NCI-H1436 treated with DMSO at 0.1 percent for 48 hours (cell line): ENCODE results near the gene CD99.
"Not testable (repeated sequence)": the region's sequence is repeated elsewhere in the genome, so short reads cannot be mapped to it uniquely, and the experiment has no call there.

ENCODE experiments used
- DNase-seq: peaks from one replicate; lab custom pipeline; 2025; lab: John Stamatoyannopoulos, UW

CD99 gene

DNA sequence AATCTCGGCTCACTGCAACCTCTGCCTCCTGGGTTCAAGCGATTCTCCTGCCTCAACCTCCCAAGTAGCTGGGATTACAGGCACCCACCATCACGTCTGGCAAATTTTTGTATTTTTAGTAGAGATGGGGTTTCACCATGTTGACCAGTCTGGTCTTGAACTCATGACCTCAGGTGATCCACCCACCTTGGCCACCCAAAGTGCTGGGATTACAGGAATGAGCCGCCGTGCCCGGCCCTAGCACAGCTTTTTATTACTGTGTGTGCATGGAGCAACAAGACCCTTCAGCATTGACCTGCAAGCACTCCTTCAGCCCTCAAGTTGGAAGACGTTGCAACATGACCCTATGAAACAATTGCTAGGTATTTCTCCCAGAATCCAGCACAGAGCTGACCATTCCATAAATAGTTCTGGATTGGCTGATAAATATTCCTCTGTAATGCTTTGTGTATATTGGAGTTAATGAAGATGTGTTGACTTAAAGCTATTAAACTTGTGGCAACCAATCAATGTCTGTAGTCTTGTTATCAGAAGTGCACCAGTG, 15.4 kb upstream of the CD99 start:
- DNase-seq: not testable (repeated sequence)

DNA sequence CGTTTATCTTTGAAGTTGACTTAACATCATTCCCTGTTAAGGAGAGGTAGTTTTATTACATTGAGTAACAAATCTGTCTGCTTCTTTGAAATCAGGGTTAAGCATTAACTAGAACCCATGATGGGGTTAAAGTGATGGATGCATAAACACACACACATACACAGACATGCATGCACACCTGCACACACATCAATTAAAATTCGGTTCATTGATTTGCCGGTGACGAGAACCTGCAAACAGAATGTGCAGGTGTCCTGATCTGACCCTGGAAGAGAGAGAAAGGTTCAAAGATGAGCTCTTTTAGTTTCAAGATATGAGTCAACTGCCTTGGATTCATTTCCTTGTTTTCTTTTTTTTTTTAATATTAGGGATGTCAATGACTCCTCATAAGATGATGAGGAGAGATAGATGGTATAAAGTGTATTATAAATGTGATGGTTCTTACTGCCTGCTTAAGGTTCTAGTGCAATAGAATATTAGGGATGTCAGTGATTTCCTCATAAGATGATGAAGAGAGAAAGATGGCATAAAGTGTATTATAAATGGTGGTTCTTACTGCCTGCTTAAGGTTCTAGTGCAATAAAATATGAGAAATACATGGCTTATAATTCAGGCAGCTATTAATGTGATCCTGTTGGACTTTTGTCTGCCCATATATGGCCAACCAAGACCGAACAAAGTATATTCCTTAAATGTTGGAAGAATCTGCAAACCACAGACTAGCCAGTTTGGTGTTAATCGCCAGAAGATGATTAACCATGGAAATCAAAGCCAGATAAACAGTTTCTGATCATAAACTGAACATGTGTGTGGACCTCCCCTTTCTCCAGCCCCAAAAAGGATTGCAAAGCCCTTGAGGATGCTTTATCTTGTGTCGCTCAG, 14.1 kb upstream of the CD99 start:
- no peak for DNase-seq

DNA sequence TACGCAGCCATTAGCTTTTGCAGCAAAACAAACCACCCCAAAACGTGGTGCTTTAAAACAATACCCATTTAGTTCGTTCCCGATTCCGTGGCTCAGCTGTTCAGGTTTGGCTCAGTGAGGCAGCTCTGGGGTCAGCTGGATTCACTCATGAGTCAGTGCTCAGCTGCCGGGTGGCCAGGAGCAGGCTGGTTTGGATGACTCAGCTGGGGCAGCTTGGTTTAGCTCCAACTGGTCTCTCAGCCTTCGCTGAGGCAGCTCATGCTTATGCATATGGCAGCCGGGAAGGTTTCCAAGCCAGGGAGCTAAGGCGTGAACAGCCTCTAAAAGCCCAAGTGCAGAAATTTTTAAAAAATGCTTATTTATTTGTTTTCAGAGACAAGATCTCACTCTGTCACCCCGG, 13.3 kb upstream of the CD99 start:
- DNase-seq: no peak

- no peak for DNase-seq
Measured at GRCh38 chrX:2678583-2678982, 12.5 kb upstream of the CD99 start.

DNA sequence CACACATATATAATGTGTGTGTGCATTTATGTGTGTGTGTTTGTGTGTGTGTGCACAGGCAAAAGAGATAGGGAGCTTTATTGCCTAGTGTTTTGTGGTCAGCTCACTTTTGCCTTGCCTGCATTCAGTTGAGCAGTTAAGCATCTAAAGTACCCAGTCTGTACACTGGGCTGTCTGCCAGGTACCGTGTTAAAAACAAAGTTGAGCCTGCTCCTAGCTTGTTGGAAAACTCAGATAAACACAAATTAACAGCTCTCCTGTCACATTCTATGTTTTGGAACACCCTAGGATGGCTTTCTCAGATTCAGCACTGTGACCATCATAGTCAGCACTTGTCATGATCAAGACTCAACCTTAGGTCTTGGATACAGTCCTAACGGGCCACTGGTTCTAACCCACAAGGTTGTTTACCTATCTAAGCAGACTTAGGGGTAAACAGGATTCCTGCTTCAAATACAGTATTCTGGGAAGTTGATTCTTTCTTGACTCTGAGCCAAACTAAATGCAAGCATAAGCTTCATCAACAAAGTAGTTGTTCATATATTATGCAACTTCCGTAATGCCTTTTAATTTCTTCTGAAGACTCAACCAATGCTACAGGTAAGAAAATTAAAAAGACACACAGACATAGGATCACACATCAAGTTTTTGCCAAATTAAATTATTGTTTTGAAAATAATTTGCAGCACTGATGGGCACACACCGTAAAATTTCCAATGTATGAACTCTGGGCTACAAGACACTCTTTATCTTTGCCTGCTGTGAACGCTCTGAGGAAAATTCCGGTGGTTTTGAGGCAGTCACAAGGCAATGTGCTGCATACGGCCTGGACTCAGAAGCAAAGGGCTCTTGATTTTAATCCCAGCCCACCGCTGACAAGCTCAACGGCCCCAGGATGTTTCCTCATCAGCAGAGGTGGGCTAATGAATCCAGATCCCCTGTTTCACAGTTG, 11.3 kb upstream of the CD99 start:
- DNase-seq: no peak

DNA sequence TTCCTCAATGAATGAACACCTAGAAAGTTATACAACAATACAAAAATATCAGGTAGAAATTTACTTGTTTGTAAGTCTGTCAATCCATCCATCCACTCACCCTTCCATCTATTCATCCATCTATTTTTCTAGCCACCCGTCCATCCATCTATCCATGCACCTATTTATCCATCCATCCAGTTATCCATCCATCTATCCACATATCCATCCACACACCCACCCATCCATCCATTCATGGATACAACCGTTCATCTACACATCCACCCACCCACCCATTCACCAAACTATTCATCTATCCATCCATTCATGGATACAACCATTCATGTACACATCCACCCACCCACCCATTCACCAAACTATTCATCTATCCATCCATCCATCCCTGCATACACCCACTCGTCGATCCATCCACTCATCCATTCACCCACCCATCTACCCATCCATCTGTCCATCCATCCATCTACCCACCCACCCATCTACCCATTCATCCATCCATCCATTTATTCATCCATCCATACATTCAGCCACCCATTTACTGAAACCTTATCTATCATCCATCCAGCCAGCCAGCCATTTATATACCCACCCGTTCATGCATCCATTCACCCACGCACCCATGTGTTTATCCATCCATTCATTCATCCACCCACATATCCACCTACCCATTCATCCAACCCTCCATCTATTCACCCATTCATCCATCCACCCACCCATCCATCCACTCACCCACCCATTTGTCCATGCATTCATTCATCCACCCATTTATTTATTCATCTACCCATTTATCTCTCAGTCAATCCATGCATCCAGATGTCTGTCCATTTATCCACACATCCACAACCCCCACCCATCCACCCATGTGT, 10.4 kb upstream of the CD99 start:
- no peak for DNase-seq

GRCh38 chrX:2682565-2683177, 8.4 kb upstream of the CD99 start:
- DNase-seq: no peak

DNA sequence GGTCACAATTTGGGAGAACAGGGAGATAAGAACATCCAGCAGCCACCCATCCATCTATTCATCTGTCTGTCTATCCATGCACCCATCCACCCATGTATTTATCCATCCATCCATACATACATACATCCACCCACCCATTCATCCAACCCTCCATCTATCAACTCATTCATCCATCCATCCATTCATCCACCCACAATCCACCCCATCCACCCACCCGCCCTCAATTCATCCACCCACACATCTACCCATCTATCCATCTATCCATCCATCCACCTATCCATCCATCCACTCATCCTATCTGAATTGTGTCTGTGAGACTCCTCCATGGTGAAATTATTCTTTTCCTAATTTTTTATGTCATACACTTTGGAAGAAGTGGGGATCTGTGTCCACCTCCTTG, 6.8 kb upstream of the CD99 start:
- no peak for DNase-seq

DNA sequence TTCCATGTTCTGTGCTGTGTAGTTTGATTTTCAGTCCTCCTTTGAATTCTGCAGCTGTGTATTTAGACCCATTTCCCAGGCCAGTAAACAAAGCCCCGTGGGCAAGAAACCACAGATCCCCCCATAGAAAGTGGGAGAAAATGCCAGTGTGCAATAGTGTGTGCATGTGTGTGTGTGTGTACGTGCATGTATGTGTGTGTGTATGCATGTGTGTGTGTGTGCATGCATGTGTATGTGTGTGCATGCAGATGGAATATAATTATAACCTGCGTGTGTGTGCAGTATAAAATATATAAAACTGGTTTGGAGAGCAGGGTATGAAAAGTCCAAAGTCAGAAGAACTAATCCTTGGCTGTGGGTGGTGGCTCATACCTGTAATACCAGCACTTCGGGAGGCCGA, 5.2 kb upstream of the CD99 start:
- no peak for DNase-seq

GRCh38 chrX:2689773-2690666, 1.1 kb upstream of the CD99 start:
- no peak for DNase-seq

DNA sequence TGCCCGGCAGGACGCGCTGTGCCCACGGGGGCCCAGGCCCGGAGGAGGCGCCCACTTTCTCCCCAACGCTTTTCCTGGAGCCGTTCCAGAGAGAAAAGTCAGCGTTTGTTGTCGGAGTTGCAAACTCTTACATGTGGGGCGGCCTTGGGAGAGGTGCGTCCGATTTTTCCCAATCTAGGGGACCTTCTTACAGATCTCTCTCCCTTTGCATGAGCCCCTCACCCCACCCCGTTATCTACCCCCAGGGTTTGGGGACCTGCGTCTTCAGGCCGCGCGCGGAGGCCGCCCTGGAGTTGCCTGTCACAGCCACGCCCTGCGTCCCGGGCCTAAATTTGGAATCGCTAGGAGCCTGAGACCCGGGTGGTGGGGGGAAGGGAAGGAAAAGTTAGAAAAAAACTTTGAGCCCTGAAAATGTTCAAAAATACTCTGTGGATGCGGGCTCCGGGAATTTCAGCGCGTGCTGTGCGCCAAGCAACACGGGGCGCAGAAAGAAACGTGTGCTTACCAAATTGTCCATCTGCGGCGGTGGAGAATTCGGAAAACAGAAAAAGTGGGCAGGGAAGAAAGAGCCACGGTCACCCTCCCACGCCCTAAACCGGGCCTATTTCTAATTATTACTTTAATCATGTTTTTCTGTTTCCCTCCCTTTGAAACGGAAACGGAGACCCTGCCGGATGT, 587 bp downstream of the CD99 start:
- no peak for DNase-seq

GRCh38 chrX:2692221-2693112, 1.4 kb downstream of the CD99 start:
- DNase-seq: no peak

DNA sequence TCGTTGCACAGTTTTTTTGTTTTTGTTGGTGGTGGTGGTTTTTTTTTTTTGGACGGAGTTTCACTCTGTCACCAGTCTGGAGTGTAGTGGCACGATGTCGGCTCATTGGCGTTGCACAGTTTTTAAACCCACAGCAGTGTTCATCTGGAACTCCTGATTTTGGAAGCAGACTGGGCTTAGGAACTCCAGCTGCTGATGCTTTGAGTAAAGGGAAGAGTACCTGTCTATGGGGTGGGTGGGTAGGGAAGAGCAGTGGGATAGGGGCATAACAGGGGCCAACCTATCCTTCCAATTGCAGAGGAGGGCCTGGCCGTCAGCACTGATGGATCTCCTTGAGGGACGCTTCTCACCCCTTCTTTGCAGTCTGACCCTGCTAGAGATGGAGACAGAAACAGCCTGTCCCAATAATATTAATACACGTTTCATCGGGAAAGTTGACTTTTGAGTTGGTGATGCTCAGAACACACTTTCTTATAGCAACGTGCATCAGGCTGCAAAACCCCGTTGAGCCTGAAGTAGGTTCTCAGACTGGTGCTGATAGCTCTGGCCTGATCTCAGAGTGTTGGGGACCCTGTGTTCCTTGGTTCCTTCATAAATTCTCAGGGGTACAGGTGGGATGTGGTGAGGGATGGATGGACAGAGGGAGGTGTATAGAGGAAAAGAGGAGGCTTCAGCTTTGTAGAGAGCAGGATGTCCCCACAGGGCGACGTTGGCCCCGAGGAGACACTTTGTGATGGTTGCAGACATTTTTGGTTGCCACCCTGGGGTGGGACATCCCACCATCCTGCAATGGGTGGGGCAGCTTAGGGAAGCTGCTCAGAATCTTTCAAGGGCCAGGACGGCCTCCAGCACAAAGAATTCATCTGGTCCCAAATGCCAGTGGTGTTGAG, 2.3 kb downstream of the CD99 start:
- no peak for DNase-seq

DNA sequence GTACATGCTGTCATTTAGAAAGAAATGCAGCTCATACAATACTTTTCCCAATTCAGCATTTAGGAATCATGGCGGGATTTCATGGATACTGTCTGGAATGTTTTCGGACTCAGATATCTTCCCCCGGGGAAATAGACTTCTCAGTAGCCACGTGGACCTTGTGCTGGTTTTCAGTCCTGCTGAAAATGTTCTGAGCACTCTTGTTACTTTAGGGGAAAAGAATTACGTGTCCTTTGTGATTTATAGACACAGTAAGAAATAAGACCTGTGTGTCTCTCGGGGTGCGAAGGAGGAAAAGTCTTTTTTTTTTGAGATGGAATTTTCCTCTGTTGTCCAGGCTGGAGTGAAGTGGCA, 3.8 kb downstream of the CD99 start:
- no peak for DNase-seq

GRCh38 chrX:2696698-2697215, 5.7 kb downstream of the CD99 start:
- DNase-seq: no peak

DNA sequence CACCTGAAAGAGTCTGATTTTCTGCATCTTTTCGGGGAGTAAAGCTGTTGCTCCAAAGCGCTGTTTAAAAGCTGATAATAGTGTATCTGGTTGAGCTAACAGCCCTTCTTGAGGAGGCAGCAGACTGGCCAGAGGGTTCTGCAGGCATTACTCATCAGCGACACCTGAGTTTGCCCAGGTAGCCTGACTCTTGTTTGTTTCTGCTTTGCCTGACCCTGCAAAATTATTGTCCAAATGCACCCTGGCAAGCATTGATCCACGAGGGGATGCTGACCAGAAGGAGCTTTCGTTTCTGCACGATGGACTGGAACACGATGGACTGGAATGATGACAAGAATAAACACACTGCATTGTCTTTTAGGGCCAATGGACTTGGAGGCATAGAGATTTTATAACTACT, 6.2 kb downstream of the CD99 start:
- DNase-seq: no peak

DNA sequence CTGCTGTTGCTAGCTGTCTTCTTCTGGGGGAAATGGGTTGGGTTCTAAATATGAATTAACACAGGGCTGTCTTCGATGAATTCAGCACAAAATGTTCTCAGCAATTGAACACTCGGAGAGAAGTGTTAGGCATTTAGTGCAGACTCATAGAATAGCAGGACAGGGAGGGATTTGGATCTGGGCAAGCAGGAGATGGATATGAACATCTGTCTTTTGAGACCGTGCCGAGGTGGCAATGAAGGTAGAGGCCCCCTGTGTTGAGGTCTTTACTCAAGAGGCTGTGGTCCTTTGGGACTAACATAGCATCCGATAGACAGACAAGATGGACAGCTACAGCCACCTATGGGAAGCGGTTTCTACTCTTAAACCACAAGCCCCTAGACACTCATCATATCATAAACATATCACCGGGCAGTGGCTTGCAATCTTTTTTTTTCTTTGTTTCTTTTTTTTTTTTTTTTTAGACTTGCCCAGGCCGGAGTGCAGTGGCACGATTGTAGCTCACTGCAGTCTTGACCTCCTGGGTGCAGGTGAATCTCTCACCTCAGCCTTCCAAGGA, 6.7 kb downstream of the CD99 start:
- DNase-seq: no peak
